SU-DHL-6 (cell line): ENCODE results near the gene INTS12.

Experiments
- H2AFZ ChIP-seq: fragments of 200-600 bp; sonication (generic); 2 replicates; pipeline ENCODE4 v1.6.1; 2014; ENCODE audit warnings: low read depth, mild to moderate bottlenecking, moderate library complexity, mixed read lengths, antibody characterized with exemption, low read length; ENCODE audit not compliant: severe bottlenecking
- H3F3A ChIP-seq: fragments of 200-600 bp; shearing (Covaris generic); 2 replicates; pipeline ENCODE4 v1.6.0; 2016; ENCODE audit warnings: antibody characterized with exemption, mild to moderate bottlenecking; ENCODE audit not compliant: insufficient read depth
- H3K27ac ChIP-seq: fragments of 200-600 bp; sonication (generic); 2 replicates; pipeline ENCODE4 v1.5.1; 2016; ENCODE audit warnings: low read depth, mild to moderate bottlenecking, low read length, moderate library complexity, mixed read lengths
- H3K27me3 ChIP-seq: fragments of 200-600 bp; sonication (generic), shearing (Covaris generic); 2 replicates; pipeline ENCODE4 v1.6.0; 2014; ENCODE audit warnings: mild to moderate bottlenecking, low read length
- H3K36me3 ChIP-seq: fragments of 200-600 bp; sonication (generic); 2 replicates; pipeline ENCODE4 v1.6.1; 2014; ENCODE audit warnings: mild to moderate bottlenecking, low read length, mixed read lengths
- H3K4me2 ChIP-seq: fragments of 300-600, 200-600 bp; shearing (Covaris generic), sonication (generic); 2 replicates; pipeline ENCODE4 v1.6.0; 2014; ENCODE audit warnings: low read length, low read depth, mild to moderate bottlenecking; ENCODE audit not compliant: poor library complexity, severe bottlenecking
- H3K4me3 ChIP-seq: fragments of 200-600 bp; sonication (generic); 2 replicates; pipeline ENCODE4 v1.5.1; 2014; ENCODE audit warnings: antibody characterized with exemption, low read length, mild to moderate bottlenecking, mixed read lengths; ENCODE audit not compliant: insufficient read depth, poor library complexity, severe bottlenecking
- H3K79me2 ChIP-seq: fragments of 200-600 bp; sonication (generic); 2 replicates; pipeline ENCODE4 v1.6.1; 2014; ENCODE audit warnings: mild to moderate bottlenecking, low read length, moderate library complexity; ENCODE audit not compliant: insufficient read depth
- H3K9ac ChIP-seq: fragments of 200-600 bp; sonication (generic); 2 replicates; pipeline ENCODE4 v1.7.0; 2014; ENCODE audit warnings: mild to moderate bottlenecking, low read length
- H3K9me2 ChIP-seq: fragments of 200-600 bp; sonication (generic); replicated peaks from 2 replicates; pipeline ENCODE4 v1.6.1; 2014; ENCODE audit warnings: low read length; ENCODE audit not compliant: insufficient read depth
- H3K9me3 ChIP-seq: fragments of 200-600 bp; sonication (generic); 2 replicates; pipeline ENCODE4 v1.6.1; 2014; ENCODE audit warnings: low read length, mixed read lengths; ENCODE audit not compliant: insufficient read depth
- H4K20me1 ChIP-seq: fragments of 200-600 bp; sonication (generic); 2 replicates; pipeline ENCODE4 v1.6.1; 2014; ENCODE audit warnings: low read depth, mild to moderate bottlenecking, antibody characterized with exemption, low read length, moderate library complexity, mixed read lengths
- CTCF ChIP-seq: fragments of 200-600 bp; sonication (generic); IDR thresholded peaks from one replicate; pipeline ENCODE4 v1.5.1; 2017; ENCODE audit warnings: antibody characterized with exemption, mild to moderate bottlenecking, low read length, moderate library complexity; ENCODE audit not compliant: insufficient read depth, poor library complexity, severe bottlenecking
- EZH2phosphoT487 ChIP-seq: fragments of 200-600 bp; sonication (generic), shearing (Covaris generic); conservative IDR thresholded peaks from 2 replicates; pipeline ENCODE4 v1.6.1; 2018; ENCODE audit warnings: mild to moderate bottlenecking, antibody characterized with exemption, low read length, moderate library complexity, mixed read lengths

Gene INTS12

GRCh38 chr4:105662935-105663675 lies 45.4 kb downstream of the INTS12 start:
- Histone ChIP-seq H3K4me2 (no peak overlapping the region), H3K9me3 (no peaks in the 10 kb centered on the region), H4K20me1 (no peaks in the 10 kb centered on the region), H3K27ac (no peak overlapping the region), H3K9ac (no peak overlapping the region), H3K9me2 (no peaks in the 10 kb centered on the region), H3K4me3 (no peak overlapping the region), H2AFZ (no peak overlapping the region), H3K36me3 (no peaks in the 10 kb centered on the region), H3F3A (no peaks in the 10 kb centered on the region), H3K27me3 (no peaks in the 10 kb centered on the region), H3K79me2 (no peaks in the 10 kb centered on the region)
- TF ChIP-seq EZH2phosphoT487 (no peak), CTCF (no peak)

- no peaks in the 10 kb centered on the region for H3K36me3 ChIP-seq
- no peak overlapping the region for H3K4me2 ChIP-seq
- no peak overlapping the region for H3K4me3 ChIP-seq
- H3F3A ChIP-seq: no peaks in the 10 kb centered on the region
- no peaks in the 10 kb centered on the region for H3K9me3 ChIP-seq
- H3K9me2 ChIP-seq: no peaks in the 10 kb centered on the region
- TF ChIP-seq CTCF (no peak), EZH2phosphoT487 (no peak)
- no peaks in the 10 kb centered on the region for H3K79me2 ChIP-seq
- H3K27ac ChIP-seq: no peak overlapping the region
- H3K27me3 ChIP-seq: no peaks in the 10 kb centered on the region
- H2AFZ ChIP-seq: no peak overlapping the region
- H3K9ac ChIP-seq: no peak overlapping the region
- H4K20me1 ChIP-seq: no peaks in the 10 kb centered on the region
These were observed 47.5 kb downstream of the INTS12 start for GRCh38 chr4:105661028-105661427.

GRCh38 chr4:105659190-105659589 lies 49.3 kb downstream of the INTS12 start:
- Histone ChIP-seq H3K36me3 (no peaks in the 10 kb centered on the region), H4K20me1 (no peaks in the 10 kb centered on the region), H3K9ac (no peak overlapping the region), H3K27me3 (no peaks in the 10 kb centered on the region), H3K9me2 (no peaks in the 10 kb centered on the region), H3K27ac (no peak overlapping the region), H3K4me3 (no peak overlapping the region), H2AFZ (no peak overlapping the region), H3K4me2 (no peak overlapping the region), H3K9me3 (no peaks in the 10 kb centered on the region), H3K79me2 (no peaks in the 10 kb centered on the region), H3F3A (no peaks in the 10 kb centered on the region)
- TF ChIP-seq EZH2phosphoT487: no peak
- TF ChIP-seq CTCF: no peak
